HEK293T (cell line): ENCODE data around the gene KCNF1.

Experiments used
- ARNT ChIP-seq: fragments of 450-650 bp; IDR thresholded peaks from 2 replicates; pipeline ENCODE4 v1.6.1; 2017; ENCODE audit warnings: mild to moderate bottlenecking
- BHLHE40 ChIP-seq: fragments of 450-650 bp; IDR thresholded peaks from 2 replicates; pipeline ENCODE4 v1.6.1; 2016; ENCODE audit warnings: mild to moderate bottlenecking, moderate library complexity, borderline replicate concordance
- FOXM1 ChIP-seq: fragments of 450-650 bp; IDR thresholded peaks from 2 replicates; pipeline ENCODE4 v1.6.1; 2017; ENCODE audit warnings: mild to moderate bottlenecking, borderline replicate concordance
- NFRKB ChIP-seq: fragments of 450-650 bp; IDR thresholded peaks from 2 replicates; pipeline ENCODE4 v1.6.1; 2016; ENCODE audit warnings: mild to moderate bottlenecking, moderate library complexity
- SUZ12 ChIP-seq: fragments of 450-650 bp; IDR thresholded peaks from 2 replicates; pipeline ENCODE4 v1.6.1; 2016; ENCODE audit warnings: mild to moderate bottlenecking
- TARDBP ChIP-seq: fragments of 450-650 bp; IDR thresholded peaks from 2 replicates; pipeline ENCODE4 v1.6.1; 2016

DNA sequence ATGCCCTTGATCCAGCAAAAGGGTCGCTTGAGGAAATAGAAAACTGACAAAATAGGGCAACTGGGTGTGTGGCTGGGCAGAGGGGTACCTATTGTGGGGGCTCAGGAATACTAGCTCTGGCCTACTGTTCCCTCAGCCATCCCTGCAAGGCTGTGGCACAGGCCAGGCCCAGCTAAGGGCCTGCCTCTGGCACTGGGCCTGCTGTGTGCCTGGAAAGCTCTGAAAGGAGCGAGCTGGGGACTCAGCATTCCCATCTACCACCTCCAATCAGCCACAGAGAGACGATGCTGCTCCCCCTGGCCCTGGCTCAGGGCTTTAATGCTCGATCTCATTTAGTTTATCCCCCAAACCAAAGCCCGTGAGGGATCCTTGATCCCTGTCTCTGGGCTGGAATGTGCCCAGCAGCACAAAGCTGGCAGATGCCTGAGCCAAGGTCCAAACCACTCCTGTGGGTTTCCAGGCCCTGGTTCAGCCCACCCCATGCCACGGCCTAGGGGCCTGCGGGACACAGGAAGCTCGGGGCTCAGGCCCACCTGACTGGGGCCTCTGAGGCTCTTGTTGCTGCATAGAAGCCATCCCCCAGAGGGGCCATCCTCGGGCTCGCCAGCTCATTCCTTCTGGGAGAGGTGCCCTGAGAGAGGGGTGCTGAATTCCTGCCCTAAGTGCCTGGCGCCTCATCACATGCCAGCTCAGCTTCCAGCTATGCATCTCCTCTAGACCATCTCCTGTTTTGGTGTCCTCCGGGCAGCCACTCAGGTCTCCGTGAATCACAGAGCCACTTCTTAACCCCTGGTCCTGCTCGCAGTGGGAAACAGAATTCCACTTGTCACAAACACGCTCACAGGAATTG, 43.0 kb upstream of the KCNF1 start:
- TF ChIP-seq BHLHE40, result no peak
- TF ChIP-seq FOXM1, result no peak
- TF ChIP-seq NFRKB, result no peak
- TF ChIP-seq SUZ12, result no peak
- TF ChIP-seq ARNT, result no peak
- no peak for TF ChIP-seq TARDBP
